OCI-LY3 (cell line): ENCODE data around the gene ILKAP.

Source experiments
- EZH2phosphoT487 ChIP-seq: fragments of 200-600 bp; shearing (Covaris generic); IDR thresholded peaks from 2 replicates; pipeline ENCODE4 v1.6.1; 2018; ENCODE audit warnings: antibody characterized with exemption, mixed run types, low read depth
- TF ChIP-seq, protein P1 (sequence below): fragments of 200-600, 300-600 bp; sonication (generic); IDR thresholded peaks from 2 replicates; pipeline ENCODE4 v1.5.1; 2014; ENCODE audit warnings: antibody characterized with exemption, low read length, low read depth

DNA sequence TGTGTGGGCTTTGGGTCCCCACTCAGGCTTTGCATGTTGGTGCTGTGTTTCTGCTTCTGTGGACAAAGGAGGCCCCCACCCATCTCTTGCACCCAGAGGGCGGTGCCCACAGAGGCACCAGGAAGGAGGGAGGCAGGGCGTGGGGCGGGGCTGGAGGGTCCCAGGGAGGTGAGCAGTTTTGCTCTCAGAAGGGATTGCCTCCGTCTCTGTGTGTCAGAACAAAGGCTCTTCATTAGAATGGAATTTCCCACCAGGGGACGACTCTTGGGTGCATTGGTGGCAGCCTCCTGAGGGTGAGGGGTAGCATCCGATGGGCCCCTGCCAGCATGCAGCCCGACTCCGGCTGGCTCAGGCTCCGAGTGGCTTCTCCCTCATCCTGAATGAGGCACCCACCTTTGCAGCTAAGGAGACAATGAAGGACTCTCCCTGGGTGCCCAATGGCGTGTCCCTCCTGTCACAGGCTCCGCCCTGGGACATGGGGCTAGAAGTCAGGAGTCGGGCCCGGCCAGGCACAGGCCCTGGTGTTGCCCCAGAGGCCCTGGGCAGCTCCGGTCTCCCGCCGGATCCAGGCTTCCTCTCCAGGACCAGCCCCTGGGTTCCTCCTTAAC is 51.8 kb downstream of the ILKAP start:
- TF ChIP-seq, protein P1, sequence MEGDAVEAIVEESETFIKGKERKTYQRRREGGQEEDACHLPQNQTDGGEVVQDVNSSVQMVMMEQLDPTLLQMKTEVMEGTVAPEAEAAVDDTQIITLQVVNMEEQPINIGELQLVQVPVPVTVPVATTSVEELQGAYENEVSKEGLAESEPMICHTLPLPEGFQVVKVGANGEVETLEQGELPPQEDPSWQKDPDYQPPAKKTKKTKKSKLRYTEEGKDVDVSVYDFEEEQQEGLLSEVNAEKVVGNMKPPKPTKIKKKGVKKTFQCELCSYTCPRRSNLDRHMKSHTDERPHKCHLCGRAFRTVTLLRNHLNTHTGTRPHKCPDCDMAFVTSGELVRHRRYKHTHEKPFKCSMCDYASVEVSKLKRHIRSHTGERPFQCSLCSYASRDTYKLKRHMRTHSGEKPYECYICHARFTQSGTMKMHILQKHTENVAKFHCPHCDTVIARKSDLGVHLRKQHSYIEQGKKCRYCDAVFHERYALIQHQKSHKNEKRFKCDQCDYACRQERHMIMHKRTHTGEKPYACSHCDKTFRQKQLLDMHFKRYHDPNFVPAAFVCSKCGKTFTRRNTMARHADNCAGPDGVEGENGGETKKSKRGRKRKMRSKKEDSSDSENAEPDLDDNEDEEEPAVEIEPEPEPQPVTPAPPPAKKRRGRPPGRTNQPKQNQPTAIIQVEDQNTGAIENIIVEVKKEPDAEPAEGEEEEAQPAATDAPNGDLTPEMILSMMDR = no peak
- TF ChIP-seq EZH2phosphoT487 = no peak
